PC-9 (cell line): ENCODE results near the gene TSPYL2. TPM values are rescaled to one million over a fixed set of nuclear protein-coding genes. Genes with fewer than 3 reads are reported as not detected.

Experiments used
- BruUV-seq: library from RNA; stranded (reverse); fragments of 400-500 nt; replicated peaks from 2 replicates; lab custom pipeline; 2021; lab: Mats Ljungman, UMichigan
- CTCF ChIA-PET: fragments of 300-600 bp; sonication (Branson Sonifier 250); formaldehyde crosslinking; loops from one replicate; lab custom pipeline; 2022; ENCODE audit warnings: antibody characterized with exemption; lab: Charles Lee
- POLR2A ChIA-PET: fragments of 300-600 bp; sonication (Branson Sonifier 250); formaldehyde crosslinking; loops from one replicate; lab custom pipeline; 2022; ENCODE audit warnings: antibody characterized with exemption; ENCODE audit not compliant: unreplicated experiment; lab: Charles Lee
- DNase-seq, 2 experiments: peaks; one replicate each; pipeline versions ENCODE4 v3.0.0 to v3.0.0-alpha.2; 2015 to 2022; ENCODE audit warnings: mixed read lengths in 1 of 2
- H2AFZ ChIP-seq: fragments of 200-600 bp; sonication (generic); 2 replicates; pipeline ENCODE4 v1.8.1; 2017; ENCODE audit warnings: antibody characterized with exemption
- H3F3A ChIP-seq: fragments of 200-600 bp; sonication (generic); 2 replicates; pipeline ENCODE4 v1.8.1; 2017; ENCODE audit warnings: antibody characterized with exemption, mild to moderate bottlenecking, low read depth; ENCODE audit not compliant: insufficient read depth
- H3K27ac ChIP-seq: fragments of 200-600 bp; sonication (generic); 2 replicates; pipeline ENCODE4 v1.6.1; 2016; ENCODE audit warnings: mixed run types
- H3K27me3 ChIP-seq: fragments of 200-600 bp; sonication (generic); 2 replicates; pipeline ENCODE4 v1.6.1; 2016; ENCODE audit warnings: low read depth, mixed run types; ENCODE audit not compliant: insufficient read depth
- H3K36me3 ChIP-seq: fragments of 200-600 bp; sonication (generic); 2 replicates; pipeline ENCODE4 v1.6.1; 2016; ENCODE audit warnings: low read depth, mixed run types
- H3K4me1 ChIP-seq: fragments of 200-600 bp; sonication (generic); replicated peaks from 2 replicates; pipeline ENCODE4 v1.6.1; 2016; ENCODE audit warnings: mixed run types; ENCODE audit not compliant: insufficient read depth
- H3K4me2 ChIP-seq: fragments of 200-600 bp; sonication (generic); 2 replicates; pipeline ENCODE4 v1.6.1; 2017; ENCODE audit warnings: mixed run types
- H3K4me3 ChIP-seq: fragments of 200-600 bp; sonication (generic); 2 replicates; pipeline ENCODE4 v1.6.1; 2016; ENCODE audit warnings: mixed run types
- H3K79me2 ChIP-seq: fragments of 200-600 bp; sonication (generic); 2 replicates; pipeline ENCODE4 v1.6.1; 2017; ENCODE audit warnings: low read depth, mixed run types
- H3K9me2 ChIP-seq: fragments of 200-600 bp; sonication (generic); 2 replicates; pipeline ENCODE4 v1.8.1; 2017; ENCODE audit warnings: mild to moderate bottlenecking; ENCODE audit not compliant: insufficient read depth
- H3K9me3 ChIP-seq: fragments of 200-600 bp; sonication (generic); 2 replicates; pipeline ENCODE4 v1.8.1; 2016; ENCODE audit warnings: low read depth; ENCODE audit not compliant: insufficient read depth
- H4K20me1 ChIP-seq: fragments of 200-600 bp; sonication (generic); 2 replicates; pipeline ENCODE4 v1.8.1; 2017; ENCODE audit not compliant: insufficient read depth
- CTCF ChIP-seq: fragments of 200-600 bp; sonication (generic); conservative IDR thresholded peaks from 2 replicates; pipeline ENCODE4 v1.6.1; 2017; ENCODE audit warnings: mixed run types, antibody characterized with exemption, mild to moderate bottlenecking, moderate library complexity
- EZH2 ChIP-seq: fragments of 200-600 bp; sonication (generic); IDR thresholded peaks from 2 replicates; pipeline ENCODE4 v1.8.0; 2017; ENCODE audit warnings: antibody characterized with exemption, low read depth
- intact Hi-C: fragments of 100-400 bp; cut with micrococcal nuclease; formaldehyde crosslinking; loops from one replicate; pipeline ENCODE4 v1.10.0; 2022; ENCODE audit not compliant: unreplicated experiment
- total RNA-seq: library from RNA; stranded (reverse); gene quantifications from 2 replicates; pipeline ENCODE4 v1.2.3, GENCODE V29; 2021

TSPYL2 gene
- total RNA-seq, 1 experiment from 2014 or later, result 26.0 TPM

GRCh38 chrX:53088136-53088974, 6.2 kb downstream of the TSPYL2 start:
- Histone ChIP-seq H3K9me3 (no peaks in the 10 kb centered on the region), H2AFZ (no peak overlapping the region), H4K20me1 (no peaks in the 10 kb centered on the region), H3K9me2 (no peaks in the 10 kb centered on the region), H3K27me3 (no peaks in the 10 kb centered on the region), H3K4me1 (no peaks in the 10 kb centered on the region), H3K79me2 (no peaks in the 10 kb centered on the region), H3K4me2 (no peak overlapping the region), H3K27ac (no peak overlapping the region), H3K4me3 (no peak overlapping the region), H3F3A (0 out of 2 replicates have a peak, but pooled peaks cover 1% of the 10 kb centered on the region), H3K36me3 (no peaks in the 10 kb centered on the region)
- BruUV-seq, result no TSS peak
- intact Hi-C loops, result no loop called here
- CTCF ChIA-PET, result no interaction called here
- POLR2A ChIA-PET, result no interaction called here
- peak in 1 of 2 experiments; percentile 24 for DNase-seq
- TF ChIP-seq CTCF (no peak), EZH2 (no peak)

- Histone ChIP-seq H3K36me3 (no peaks in the 10 kb centered on the region), H2AFZ (no peak overlapping the region), H3K4me2 (no peak overlapping the region), H3K79me2 (no peaks in the 10 kb centered on the region), H4K20me1 (no peaks in the 10 kb centered on the region), H3K9me3 (no peaks in the 10 kb centered on the region), H3K4me1 (no peaks in the 10 kb centered on the region), H3K27ac (no peak overlapping the region), H3K4me3 (no peak overlapping the region), H3K9me2 (no peaks in the 10 kb centered on the region), H3K27me3 (no peaks in the 10 kb centered on the region), H3F3A (0 out of 2 replicates have a peak, but pooled peaks cover 4% of the 10 kb centered on the region)
- POLR2A ChIA-PET, result interaction anchor here (0.6 kb wide), 1 partner anchor 95 kb away, joined by 3 read pairs; no protein-coding TSS in a partner anchor
- BruUV-seq, result no TSS peak
- intact Hi-C loops, result loop anchor here (1.0 kb wide), 1 partner anchor 18 kb away; no protein-coding TSS in a partner anchor
- DNase-seq, result peak in 1 of 2 experiments; percentile 43
- TF ChIP-seq CTCF (peak; percentile 58), EZH2 (no peak)
- CTCF ChIA-PET, result interaction anchor here (0.6 kb wide), 1 partner anchor 238 kb away, joined by 7 read pairs; no protein-coding TSS in a partner anchor
These were observed 7.2 kb downstream of the TSPYL2 start for GRCh38 chrX:53089224-53089842.

- no peaks in the 10 kb centered on the region for H3K4me1 ChIP-seq
- H3K27ac ChIP-seq, result no peak overlapping the region
- no peaks in the 10 kb centered on the region for H3K36me3 ChIP-seq
- intact Hi-C loops, result loop anchor here (1.0 to 5.0 kb wide), 2 partner anchors 19 to 192 kb away; partner anchors contain the start of gene IQSEC2
- no peak overlapping the region for H2AFZ ChIP-seq
- H3K27me3 ChIP-seq, result no peaks in the 10 kb centered on the region
- H4K20me1 ChIP-seq, result no peaks in the 10 kb centered on the region
- ChIA-PET CTCF (interaction anchor here (0.6 kb wide), 1 partner anchor 237 kb away, joined by 7 read pairs; no protein-coding TSS in a partner anchor), POLR2A (interaction anchor here (0.6 kb wide), 1 partner anchor 95 kb away, joined by 3 read pairs; no protein-coding TSS in a partner anchor)
- H3F3A ChIP-seq, result 0 out of 2 replicates have a peak, but pooled peaks cover 4% of the 10 kb centered on the region
- H3K4me3 ChIP-seq, result no peak overlapping the region
- no peaks in the 10 kb centered on the region for H3K79me2 ChIP-seq
- DNase-seq, result no peak
- TF ChIP-seq EZH2 (no peak), CTCF (no peak)
- H3K4me2 ChIP-seq, result no peak overlapping the region
- no TSS peak for BruUV-seq
- no peaks in the 10 kb centered on the region for H3K9me2 ChIP-seq
- H3K9me3 ChIP-seq, result no peaks in the 10 kb centered on the region
These were observed 7.8 kb downstream of the TSPYL2 start for GRCh38 chrX:53089925-53090324.
